GM19023 (cell line): Measurements from ENCODE around the gene ZNF362.
"Not testable (repeated sequence)": the region's sequence is repeated elsewhere in the genome, so short reads cannot be mapped to it uniquely, and the experiment has no call there.

Experiments
- ATAC-seq: cut with Tn5 transposase; IDR thresholded peaks from one replicate; pipeline ENCODE4 v1.9.1; 2021; ENCODE audit warnings: mild to moderate bottlenecking, moderate library complexity; ENCODE audit not compliant: unreplicated experiment

The ZNF362 gene

DNA sequence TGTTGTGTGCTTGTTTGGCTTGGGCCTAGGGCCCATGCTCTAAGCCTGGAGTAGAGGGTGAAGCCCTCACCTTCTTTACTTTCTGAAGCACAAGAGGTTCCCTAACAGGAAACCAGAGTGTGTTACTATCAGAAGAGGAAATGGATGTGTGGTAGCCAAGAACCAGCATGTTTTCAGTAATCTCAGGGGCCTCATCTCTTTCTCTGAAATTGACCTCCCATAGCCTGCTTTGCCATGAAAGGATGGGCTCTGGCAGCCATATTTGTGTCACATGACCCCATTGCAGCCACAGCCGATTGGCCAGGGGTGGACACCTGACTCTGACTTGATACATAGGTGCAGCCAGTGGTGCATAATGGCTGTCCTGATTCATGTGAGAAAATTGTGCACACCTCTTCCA is 46.0 kb downstream of the ZNF362 start:
- no peak for ATAC-seq

DNA sequence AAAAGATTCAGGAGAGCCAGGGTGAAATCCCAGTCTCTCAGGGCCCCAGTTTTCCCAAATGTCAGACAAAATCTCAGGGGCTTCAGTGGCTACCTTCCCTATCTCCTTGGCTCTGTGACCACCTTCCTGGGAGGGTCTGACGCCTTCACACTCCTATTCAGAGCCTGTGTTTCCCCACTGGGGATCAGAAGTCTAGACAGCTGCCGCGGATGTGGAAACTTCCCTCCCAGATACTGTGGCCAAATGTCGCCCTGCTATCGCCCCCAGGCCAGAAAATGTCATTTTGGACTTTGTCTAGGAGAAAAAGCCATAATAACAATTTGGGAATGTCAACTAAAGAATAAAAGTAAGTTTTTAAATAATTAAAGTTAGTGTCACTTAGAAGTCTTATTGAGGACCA is 48.7 kb downstream of the ZNF362 start:
- no peak for ATAC-seq

DNA sequence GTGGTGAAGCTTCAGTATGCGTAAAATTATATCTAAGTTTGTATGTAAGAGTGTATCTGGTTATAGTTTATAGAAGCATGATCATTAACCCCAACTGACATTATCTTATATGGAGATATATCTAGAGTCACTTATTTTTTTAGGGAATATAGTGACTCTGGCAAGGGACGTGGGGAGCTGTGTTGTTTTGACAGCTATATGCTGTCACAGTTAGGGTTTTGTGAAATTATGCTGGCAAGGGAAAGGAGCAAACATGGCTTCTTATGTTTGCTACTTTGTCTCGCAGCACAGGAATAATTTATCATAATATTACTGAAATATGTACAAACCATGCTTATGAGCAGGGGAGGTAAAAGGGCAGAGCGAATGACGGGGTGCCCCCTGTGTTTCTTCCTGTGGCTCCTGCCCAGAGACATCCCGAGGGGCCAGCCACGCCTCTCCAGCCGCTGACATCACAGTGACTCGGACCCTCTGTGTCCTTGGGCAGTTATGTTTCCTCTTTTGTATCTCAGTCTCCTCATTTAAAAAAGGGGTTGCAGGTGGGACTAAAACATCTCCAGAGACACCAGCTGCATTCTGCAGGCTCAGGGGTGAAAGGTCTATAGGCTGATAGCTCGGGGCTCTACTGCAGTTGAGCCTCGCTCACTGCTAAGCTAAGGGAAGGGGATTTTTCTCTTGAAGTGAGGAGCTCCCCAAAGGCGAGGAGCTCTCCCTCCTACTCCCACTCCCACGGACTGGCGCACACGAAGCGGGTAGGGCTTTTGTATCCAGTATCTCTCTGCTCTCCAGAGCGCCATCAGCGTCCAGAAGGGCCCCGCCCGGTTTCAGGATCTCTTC is 49.7 kb downstream of the ZNF362 start:
- no peak for ATAC-seq

DNA sequence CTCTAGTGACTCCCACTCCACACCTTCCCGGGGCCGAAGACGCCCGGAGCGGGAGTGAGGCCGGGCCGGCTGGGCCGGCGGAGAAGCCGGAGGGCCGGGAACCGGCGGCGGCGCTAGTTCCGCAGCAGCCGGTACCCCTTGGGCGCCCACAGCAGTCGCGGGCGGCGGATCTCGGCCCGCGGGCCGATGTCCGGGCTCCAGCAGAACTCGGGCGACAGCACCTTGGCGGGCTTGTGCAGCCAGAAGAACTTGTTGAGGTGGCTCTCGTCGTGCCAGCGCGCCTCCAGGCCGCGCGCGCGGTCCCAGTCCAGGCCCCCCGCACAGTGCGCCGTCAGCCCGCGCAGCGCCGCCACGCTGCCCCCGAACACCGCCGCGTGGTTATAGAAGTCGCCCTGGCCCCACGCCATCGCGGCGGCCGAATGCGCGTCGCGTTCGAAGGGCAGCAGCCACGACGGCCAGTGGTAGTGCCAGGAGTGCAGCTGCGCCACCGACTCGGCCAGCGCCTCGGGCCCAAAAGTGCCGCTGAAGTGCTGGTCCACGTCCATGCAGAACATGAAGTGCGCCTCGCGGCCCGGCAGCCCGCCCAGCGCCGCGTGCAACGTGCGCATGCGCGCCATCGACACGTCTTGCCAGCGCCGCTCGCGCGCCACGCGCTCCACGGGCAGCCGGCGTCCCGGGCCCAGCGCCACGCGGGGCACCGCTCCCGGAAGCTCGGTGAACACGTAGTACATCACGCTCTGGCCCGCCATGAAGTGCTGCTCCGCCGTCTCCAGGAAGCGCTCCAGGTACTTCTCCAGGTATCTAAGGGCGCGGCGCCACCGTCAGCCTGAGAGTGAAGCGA is 50.6 kb downstream of the ZNF362 start:
- ATAC-seq: no peak

DNA sequence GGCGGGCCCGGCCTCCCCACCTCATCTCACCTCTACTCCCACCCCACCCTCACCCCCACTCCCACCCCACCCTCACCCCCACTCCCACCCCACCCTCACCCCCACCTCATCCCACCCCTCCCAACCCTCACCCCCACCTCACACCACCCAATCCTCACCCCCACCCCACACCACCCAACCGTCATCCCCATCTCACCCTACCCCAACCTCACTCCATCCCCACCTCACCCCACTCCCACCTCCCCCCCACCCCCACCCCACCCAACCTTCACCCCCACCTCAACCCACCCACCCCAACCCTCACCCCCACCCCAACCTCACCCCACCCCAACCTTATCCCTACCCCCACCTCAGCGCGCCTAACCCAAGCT is 51.2 kb downstream of the ZNF362 start:
- ATAC-seq: no peak

DNA sequence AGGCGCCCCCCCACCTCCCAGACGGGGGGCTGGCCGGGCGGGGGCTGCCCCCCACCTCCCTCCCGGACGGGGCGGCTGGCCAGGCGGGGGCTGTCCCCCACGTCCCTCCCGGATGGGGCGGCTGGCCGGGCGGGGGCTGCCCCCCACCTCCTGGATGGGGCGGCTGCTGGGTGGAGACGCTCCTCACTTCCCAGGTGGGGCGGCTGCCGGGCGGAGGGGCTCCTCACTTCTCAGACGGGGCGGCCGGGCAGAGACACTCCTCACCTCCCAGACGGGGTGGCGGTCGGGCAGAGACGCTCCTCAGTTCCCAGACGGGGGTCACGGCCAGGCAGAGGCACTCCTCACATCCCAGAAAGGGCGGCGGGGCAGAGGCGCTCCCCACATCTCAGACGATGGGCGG is 53.1 kb downstream of the ZNF362 start:
- ATAC-seq: not testable (repeated sequence)

DNA sequence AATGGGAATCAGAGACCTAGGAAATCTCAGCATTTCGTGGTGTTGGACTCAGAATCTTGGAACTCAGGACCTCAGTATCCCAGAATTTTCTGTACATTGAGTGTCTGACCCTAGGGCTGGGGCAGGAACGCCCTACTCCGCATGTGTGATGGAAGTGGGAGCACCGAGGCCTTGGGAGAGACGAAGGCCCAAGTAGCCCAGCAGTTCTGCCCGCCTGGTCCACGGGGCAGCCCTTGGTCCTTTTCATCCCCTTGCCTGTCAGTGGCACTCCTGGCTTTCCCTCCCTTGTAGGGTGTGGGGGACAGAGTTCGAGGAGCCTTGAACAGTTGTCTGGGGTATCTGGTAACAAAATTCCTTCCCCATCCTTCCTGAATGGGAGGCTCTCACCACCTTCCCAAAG is 54.4 kb downstream of the ZNF362 start:
- no peak for ATAC-seq

DNA sequence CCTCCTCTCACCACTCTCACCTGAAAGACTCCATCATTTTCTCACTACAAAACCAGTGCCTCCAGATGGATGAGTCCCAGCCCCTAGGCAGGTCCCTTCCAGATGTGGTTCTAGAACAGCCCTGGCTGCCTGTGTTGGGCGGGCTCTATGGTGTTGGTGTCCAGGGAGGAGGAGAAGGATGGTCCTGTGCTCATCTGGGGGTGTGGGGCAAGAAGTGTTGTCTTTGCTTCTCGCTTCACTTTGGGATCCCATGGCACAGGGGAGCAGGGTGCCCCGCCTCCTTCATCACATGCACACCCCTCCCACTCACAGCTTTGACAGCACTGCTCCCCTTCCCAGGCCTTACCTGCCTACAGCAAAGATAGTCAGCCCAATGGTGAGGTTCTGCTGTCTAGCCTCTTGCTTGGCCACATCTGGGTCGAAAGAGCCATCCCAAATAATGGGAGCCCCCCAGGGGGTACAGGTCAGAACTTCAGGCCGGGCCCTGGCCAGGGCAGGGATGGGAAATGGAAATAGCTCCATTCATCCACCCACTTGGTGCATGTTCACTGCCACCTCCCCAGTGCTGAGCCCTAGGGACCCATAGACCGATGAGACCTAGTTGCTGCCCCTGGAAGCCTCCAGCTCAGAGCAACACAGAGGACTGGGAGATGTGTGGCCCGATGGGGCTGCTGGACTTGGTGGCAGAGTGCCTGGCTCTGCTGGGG is 55.6 kb downstream of the ZNF362 start:
- no peak for ATAC-seq

DNA sequence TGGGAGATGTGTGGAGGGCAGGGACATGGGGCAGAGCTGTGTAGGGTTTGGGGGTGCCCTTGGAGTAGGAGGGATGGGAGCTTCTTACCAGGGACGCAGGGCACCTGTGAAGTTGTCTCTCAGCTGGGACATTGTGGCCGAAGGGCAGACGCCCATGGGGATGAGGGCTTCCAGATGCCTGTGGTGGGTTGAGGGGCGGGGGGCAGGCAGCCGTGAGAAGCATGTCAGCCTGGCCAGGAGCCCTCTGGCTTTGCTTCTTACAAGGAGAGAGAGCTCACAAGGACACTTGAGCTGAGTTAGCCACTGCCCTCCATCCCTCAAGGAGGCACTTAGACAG is 56.1 kb downstream of the ZNF362 start:
- ATAC-seq: no peak

DNA sequence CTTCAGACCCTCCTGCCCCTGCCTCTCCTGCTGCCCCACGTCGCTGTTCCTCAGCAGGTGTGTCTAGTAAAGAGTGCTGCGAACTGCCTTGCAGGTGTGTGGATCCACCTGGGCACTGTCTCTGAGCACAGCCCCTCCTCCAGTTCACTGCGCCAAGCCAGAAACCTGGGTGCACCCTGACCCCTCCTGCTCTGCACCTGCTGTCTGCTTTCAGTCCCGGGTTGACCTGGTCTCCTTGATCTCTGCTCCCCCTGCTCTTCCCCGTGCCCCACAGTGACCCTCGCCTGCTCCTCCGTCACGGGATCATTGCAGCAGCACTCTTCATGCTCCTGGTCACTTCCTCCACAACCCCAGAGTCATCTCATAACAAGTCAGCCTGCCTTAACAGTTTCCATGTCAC is 58.1 kb downstream of the ZNF362 start:
- no peak for ATAC-seq

DNA sequence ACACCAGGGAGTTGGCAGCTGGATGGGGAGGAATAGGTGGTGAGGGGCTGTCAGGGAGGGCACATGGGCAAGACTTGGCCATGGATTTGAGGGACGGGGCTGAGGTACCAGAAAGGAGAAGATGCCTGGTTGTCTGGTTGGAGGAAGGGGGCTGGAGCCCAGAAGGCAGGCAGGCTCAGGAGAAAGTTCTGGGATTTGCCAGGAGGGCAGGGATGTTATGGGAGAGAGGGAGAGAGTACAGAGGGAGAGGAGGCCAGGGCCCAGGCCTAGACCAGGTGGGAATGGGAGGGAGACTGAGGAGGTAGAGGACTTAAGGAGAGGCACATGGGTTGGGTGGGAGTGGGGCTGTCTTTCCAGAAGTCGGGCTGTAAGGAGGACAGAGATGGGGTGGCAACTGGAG is 60.3 kb downstream of the ZNF362 start:
- no peak for ATAC-seq

DNA sequence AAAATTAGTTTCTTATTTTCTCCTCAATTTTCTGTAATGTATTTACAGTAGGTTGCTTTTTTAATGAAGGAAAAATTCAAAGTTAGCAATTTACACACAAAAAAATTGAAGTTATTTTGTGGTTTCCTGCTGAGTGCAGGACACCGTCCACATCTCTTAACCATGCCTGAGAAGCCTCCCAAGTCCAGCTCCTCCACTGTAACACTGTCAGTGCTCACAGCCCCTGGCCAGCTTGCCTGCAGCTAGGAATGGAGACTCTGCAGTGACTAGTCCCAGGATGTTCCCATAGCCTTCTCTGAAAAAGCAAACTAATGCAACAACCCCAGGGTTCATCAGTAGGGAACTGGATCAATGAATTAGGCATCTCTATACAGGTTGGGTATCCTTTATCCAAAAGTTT is 61.1 kb downstream of the ZNF362 start:
- no peak for ATAC-seq

DNA sequence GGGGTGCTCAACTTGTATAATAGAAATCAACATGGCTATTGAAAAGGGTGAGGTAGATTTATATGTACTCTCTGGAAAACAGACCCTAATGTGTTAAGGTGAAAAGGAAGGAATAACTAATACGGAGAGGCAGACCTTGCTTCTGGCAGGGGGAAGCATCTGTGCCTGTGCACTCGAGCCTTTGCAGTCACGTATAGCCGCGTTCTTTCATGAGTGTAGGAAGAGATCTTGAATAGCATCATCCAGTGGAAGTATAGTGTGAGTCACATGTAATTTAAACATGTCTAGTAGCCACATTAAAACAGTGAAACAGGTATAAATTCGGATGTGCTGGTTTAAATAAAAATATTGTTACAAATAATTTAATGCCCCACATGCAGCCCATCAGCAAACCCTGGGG is 61.7 kb downstream of the ZNF362 start:
- no peak for ATAC-seq

DNA sequence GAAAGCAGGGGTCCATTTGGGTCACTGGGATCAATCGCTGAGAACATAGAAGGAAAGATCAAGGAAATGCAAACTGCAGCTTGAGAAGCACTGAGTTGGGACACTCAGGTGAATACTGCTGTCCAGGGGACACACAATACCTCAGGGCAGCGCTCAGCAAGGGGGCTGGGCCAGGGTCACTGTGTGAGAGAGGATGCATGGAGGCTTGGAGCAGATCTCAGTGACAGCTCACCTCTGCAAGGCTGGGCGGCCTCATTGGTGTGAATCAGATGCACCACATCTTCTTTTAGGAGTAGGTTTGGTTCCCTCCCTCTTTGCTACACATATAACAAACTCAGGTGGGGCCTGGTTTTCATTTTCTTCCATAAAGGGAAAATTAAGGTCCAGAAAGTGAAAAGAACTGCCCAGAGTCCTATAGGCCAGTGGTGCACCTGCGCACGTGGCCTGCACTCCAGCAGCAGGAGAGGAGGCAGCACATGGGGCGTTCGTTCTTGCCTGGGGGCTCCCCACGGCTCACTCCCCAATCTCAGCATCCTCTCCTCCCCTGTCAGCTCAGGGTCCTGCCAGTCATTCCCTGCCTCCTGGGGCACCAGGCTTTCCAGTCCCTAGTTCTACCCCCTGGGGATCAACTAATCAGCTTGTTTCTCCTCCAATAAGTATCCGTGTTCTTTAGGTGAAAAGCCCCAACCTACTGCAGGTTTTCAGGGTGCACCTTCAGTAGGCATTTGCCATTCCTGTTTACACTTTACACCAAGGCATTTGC is 63.1 kb downstream of the ZNF362 start:
- no peak for ATAC-seq

DNA sequence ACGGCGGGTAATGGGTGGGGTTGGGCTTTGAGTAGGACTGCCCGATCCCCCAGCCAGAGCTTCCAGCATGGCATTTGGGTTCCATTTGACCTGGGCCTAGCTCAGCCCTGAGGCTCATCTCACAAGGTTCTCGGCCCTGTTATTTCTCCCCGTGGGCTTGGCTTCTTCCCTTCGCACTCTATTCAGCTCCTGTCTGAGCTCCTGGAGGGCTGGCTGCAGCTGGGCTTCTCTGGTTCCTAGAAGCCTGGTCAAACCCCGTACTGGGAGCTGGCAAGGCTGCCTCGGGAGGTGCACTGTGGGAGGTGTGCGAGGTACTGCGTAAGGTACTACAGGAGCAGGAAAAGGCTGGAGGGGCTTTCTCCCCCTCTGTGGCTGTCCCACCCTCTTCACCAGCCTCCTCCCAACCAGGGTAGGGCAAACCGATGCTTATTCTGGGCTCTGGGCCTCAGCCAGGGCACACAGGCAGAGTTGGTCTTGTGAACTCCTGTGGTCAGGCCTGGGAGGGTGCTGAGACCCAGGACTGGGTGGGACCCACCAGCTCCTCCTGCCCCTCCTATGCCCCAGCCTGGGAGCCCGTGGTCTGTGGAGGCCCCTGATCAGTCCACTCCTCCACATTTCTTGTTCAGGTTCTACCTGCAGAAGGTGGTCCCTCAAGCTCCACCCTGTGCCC is 63.8 kb downstream of the ZNF362 start:
- ATAC-seq: no peak

DNA sequence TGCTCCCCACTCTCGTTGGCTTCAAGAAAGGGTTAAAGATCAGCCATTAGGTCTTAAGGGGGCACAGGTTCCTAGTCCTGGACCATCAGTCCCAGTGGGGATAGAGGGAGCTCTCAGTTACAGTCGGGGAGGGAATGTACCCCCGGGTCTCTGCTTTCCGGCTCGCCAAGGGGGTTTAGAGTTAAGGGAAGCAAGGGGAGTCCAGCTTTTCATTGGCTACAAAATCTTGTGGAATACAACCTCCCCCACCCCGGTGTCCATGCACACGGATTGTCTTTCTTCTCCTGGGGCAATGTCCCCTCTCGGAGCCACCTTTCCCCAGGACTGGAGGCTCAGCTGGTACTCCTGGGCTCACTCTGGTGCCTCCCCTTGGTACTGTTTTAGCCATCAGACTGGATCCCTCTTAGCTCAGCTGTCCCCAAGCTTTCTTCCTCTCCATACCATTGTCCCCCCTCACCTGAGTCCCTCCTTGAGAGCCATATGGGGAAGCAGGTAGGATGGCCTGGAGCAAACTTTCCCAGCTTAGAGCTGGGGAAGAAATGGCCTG is 64.4 kb downstream of the ZNF362 start, which contains the start of gene A3GALT2:
A3GALT2 (minus strand) TSS at position 480 of the 547 bp plus-strand sequence; CDS start at position 480, 0 bp downstream.
- ATAC-seq: no peak

DNA sequence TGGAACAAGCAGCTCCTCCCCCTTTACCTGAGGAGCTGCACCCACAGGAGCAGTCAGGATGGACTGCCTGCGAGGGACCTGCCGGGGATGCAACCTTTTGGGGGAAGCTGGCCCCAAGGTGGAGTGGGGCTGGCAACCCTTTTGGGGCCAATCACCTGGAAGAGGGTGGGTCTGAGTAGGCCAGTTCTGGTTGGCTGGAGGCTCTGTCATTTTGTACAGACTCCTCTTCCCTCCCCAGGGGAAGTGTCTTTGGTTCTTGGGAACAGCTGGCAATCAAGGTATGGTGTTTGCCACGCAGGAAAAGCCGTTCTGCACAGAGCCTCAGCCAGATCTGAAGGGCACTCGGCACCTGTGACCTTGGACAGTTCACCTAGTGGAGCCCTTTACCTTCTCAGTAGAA is 64.9 kb downstream of the ZNF362 start:
- no peak for ATAC-seq

DNA sequence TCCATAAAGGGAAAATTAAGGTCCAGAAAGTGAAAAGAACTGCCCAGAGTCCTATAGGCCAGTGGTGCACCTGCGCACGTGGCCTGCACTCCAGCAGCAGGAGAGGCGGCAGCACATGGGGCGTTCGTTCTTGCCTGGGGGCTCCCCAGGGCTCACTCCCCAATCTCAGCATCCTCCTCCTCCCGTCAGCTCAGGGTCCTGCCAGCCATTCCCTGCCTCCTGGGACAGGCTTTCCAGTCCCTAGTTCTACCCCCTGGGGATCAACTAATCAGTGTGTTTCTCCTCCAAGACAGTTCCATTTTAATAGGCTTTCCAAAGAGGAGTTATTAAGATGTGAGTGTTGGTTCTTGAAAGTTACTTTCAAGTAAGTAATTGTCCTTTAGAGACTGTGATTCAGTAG is 65.8 kb downstream of the ZNF362 start:
- ATAC-seq: no peak

DNA sequence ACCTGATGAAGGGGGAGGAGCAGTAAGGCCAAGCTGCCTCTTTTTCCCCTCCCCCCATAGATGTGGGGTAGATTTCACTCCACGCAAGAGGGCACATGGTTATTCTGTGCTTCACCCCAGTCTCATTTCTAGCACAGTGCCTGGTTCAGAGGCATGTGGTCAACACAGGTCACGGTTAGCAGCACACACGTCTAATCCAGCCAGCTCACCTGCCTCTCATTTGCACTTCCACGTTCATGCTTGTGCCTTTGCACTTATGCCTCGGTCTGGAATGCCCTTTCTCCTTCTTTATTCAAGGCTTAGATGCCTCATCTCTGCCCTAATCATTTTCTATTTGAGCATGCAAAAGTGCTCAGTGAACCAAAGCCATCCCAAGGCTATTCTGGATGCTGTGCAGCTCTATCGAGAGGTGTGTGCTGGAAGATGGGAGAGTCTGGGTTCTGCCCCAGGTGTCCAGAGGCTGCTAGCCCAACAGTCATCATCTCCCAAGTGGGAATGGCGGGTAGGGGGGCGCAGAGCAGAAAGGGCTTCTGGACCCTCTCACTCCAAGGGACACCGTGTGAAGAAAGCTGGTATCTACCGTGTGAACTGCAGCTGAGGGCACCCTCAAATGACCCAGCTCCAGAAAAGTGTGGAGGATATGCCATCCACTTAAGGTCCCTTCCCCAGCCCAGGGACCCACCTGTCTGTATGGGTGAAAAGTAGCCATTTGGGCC is 66.7 kb downstream of the ZNF362 start:
- no peak for ATAC-seq
